HG03432 (cell line): ENCODE data around the gene SLC35F6.

ENCODE experiments used
- ATAC-seq: cut with Tn5 transposase; IDR thresholded peaks from one replicate; pipeline ENCODE4 v1.9.1; 2021; ENCODE audit warnings: mild to moderate bottlenecking, moderate library complexity; ENCODE audit not compliant: unreplicated experiment

The SLC35F6 gene

DNA sequence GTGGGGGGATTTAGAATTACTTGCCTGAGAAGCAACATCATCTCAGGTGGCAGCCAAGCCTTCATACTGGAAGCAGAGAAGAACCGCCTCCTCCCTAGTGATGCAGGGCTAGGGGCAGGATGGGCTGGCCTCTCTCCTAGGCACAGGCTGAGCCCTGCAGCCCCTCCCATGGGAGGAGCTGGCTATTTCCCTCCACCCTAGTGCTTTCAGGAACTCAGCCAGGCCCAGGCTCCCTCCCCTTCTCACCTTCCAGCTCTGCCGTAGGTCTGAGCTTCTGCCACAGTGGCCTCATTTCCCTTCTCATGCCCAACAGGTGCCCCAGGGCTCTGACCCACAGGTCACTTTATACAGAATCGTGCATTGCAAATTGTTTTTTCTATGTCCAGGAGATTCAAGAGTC, 52.8 kb downstream of the SLC35F6 start:
- no peak for ATAC-seq

DNA sequence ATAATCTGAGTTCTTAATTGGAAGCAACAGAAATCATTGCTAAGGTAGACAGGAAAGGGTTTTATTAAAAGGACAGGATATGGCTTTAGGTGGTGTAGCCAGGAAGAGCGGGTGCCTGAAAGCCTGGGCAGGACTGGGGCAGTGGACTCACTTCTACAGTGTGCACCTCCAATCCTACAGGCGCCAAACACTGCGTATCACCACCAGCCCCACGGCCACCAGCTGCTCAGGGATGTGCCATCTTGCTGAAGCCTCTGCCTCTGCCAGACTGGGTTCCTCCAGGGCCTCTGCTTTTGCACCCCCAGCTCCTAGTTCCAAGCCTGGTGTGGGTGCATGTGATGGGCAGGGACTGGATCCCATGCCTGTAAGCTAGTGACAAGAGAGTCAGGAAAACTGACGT, 54.2 kb downstream of the SLC35F6 start:
- no peak for ATAC-seq

DNA sequence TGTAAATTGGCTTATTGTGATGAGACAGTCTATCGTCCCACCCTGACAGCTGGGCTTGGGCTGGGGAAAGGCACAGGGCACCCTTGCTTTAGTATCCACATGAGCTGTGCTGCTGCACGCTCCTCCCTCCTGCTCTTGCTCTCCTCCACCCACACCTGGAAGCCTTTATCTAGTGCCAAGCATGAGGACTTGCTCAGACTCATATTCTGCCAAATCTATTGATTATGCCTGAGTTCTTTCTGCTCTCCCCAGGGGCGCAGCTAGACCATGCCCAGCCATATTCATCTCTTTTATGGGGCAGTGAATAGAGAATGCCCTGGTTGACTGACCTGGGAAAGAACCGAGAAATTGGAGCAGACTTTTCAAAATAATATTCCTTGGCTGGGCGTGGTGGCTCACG, 54.9 kb downstream of the SLC35F6 start:
- no peak for ATAC-seq

DNA sequence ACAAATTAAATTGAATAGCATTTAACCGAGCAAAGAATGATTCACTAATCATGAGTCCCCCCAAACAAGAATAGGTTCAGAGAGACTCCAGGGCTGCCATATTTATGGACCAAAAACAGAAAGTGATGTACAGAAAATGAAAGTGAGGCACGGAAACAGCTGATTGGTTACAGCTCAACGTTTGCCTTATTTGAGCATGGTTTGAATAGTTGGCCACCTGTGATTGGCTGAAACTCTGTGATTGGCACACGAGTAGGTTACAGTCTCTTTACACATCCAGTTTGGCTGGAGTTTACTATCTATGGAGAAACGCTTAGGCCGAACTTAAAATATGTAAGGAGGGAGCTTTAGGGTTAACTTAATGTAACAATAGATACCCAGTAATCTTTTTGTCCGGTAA, 56.8 kb downstream of the SLC35F6 start:
- no peak for ATAC-seq

DNA sequence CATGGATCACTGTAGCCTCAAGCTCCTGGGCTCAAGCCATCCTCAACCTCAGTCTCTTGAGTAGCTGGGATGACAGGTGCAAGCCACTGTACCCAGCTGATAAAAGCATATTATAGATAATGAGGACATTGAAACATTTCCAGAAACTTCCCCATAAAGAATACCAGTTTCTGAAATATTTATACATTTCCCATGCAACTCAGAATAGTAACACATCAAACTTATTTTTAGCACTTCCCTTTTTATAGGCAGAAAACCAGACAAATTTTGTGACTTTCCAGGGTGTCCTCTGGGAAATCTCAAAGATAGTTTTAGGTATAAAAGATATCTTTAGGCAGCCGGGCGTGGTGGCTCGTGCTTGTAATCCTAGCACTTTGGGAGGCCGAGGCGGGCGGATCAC, 58.8 kb downstream of the SLC35F6 start:
- no peak for ATAC-seq
